K562 (cell line): Measurements from ENCODE around the gene SYT17. TPM values are rescaled to one million over a fixed set of nuclear protein-coding genes. Genes with fewer than 3 reads are reported as not detected.

Experiments used
- ATAC-seq: fragments of 200-7000 bp; cut with Tn5 transposase; 3 replicates; pipeline ENCODE4 v1.9.1; 2020; ENCODE audit warnings: moderate library complexity
- BruUV-seq: library from RNA; stranded (reverse); fragments of 400-500 nt; replicated peaks from 2 replicates; lab custom pipeline; 2021; lab: Mats Ljungman, UMichigan
- CTCF ChIA-PET: fragments of 300-600 bp; formaldehyde crosslinking; extraction: SDS; loops from one replicate; lab custom pipeline; 2021; ENCODE audit warnings: low intra/inter-chr PET ratio; lab: Yijun Ruan, JAX
- POLR2A ChIA-PET: fragments of 300-600, 350-650 bp; sonication (Branson Sonifier 250); formaldehyde crosslinking; extraction: SDS; loops from one replicate; lab custom pipeline; 2021; ENCODE audit warnings: antibody characterized with exemption, inconsistent platforms; lab: Yijun Ruan, JAX
- DNase-seq, 4 experiments: peaks; one replicate each; pipeline versions ENCODE4 v3.0.0 to v3.0.0-alpha.2; 2011 to 2018; ENCODE audit warnings: low spot score in 3 of 4, mixed read lengths in 3 of 4; ENCODE audit errors: extremely low read depth in 1 of 4
- FAIRE-seq: peaks from 2 replicates; lab custom pipeline; 2011; peaks lifted over from hg19 to GRCh38; lab: Jason Lieb, UNC
- H2AFZ ChIP-seq: 2 replicates; pipeline ENCODE4 v1.6.0; 2011; ENCODE audit warnings: low read depth, low read length, control low read depth, inconsistent platforms
- H3K27ac ChIP-seq: fragments of 200-600 bp; 3 replicates; pipeline ENCODE4 v1.8.0; 2011; ENCODE audit warnings: low read depth, mild to moderate bottlenecking, control low read depth, inconsistent platforms, low read length, moderate library complexity, mixed read lengths; ENCODE audit errors: extremely low read depth
- H3K27me3 ChIP-seq, 2 experiments: fragments of 300-600 bp in 1 of 2; 2 replicates in 1 of 2; 3 replicates in 1 of 2; pipeline versions ENCODE4 v1.6.0 to v1.8.0; 2011; ENCODE audit warnings: inconsistent platforms in 2 of 2, low read length in 2 of 2, mild to moderate bottlenecking in 1 of 2, mixed read lengths in 1 of 2, moderate library complexity in 1 of 2; ENCODE audit not compliant: control insufficient read depth in 2 of 2, insufficient read depth in 2 of 2
- H3K36me3 ChIP-seq: fragments of 300-600 bp; 3 replicates; pipeline ENCODE4 v1.8.0; 2011; ENCODE audit warnings: mild to moderate bottlenecking, low read length, inconsistent platforms; ENCODE audit not compliant: control insufficient read depth, insufficient read depth
- H3K4me1 ChIP-seq, 2 experiments: fragments of 200-600 bp in 1 of 2; replicated peaks in 1 of 2; 2 replicates in 1 of 2; 3 replicates in 1 of 2; pipeline versions ENCODE4 v1.5.1 to v1.8.0; 2011; ENCODE audit warnings: inconsistent platforms in 2 of 2, low read length in 2 of 2, mild to moderate bottlenecking in 1 of 2, mixed read lengths in 1 of 2, moderate library complexity in 1 of 2; ENCODE audit not compliant: control insufficient read depth in 2 of 2, insufficient read depth in 2 of 2
- H3K4me2 ChIP-seq: 2 replicates; pipeline ENCODE4 v1.6.1; 2011; ENCODE audit warnings: low read length, control low read depth, inconsistent platforms, mixed read lengths; ENCODE audit not compliant: insufficient read depth
- H3K4me3 ChIP-seq: fragments of 200-600 bp; sonication (generic), shearing (Covaris generic); 2 replicates; pipeline ENCODE4 v1.5.1; 2016; ENCODE audit warnings: control low read depth, inconsistent platforms
- H3K79me2 ChIP-seq: fragments of 200-600 bp; 3 replicates; pipeline ENCODE4 v1.8.0; 2011; ENCODE audit warnings: low read length, inconsistent platforms; ENCODE audit not compliant: control insufficient read depth, insufficient read depth
- H3K9ac ChIP-seq, 2 experiments: 2 replicates each; pipeline versions ENCODE4 v1.6.0 to v1.6.1; 2011; ENCODE audit warnings: low read depth in 2 of 2, low read length in 2 of 2, control low read depth in 1 of 2, inconsistent platforms in 1 of 2, mild to moderate bottlenecking in 1 of 2, mixed read lengths in 1 of 2; ENCODE audit not compliant: insufficient read depth in 1 of 2
- H3K9me1 ChIP-seq: one replicate; pipeline ENCODE4 v1.6.0; 2011; ENCODE audit warnings: inconsistent platforms, mild to moderate bottlenecking, low read length, moderate library complexity; ENCODE audit not compliant: control insufficient read depth, insufficient read depth
- H3K9me3 ChIP-seq: replicated peaks from 2 replicates; pipeline ENCODE4 v1.5.1; 2011; ENCODE audit warnings: low read depth, low read length, inconsistent platforms; ENCODE audit not compliant: control insufficient read depth, insufficient read depth
- H4K20me1 ChIP-seq: replicated peaks from 2 replicates; pipeline ENCODE4 v1.6.1; 2011; ENCODE audit warnings: low read length, inconsistent platforms, mixed read lengths; ENCODE audit not compliant: control insufficient read depth, insufficient read depth
- BRD4 ChIP-seq: fragments of 200-600 bp; sonication (generic); IDR thresholded peaks from 2 replicates; pipeline ENCODE4 v1.6.1; 2017; ENCODE audit warnings: inconsistent platforms
- ELF2 ChIP-seq: fragments of 250-450 bp; sonication (Bioruptor Pico); IDR thresholded peaks from 2 replicates; pipeline ENCODE4 v1.5.0; 2021; ENCODE audit warnings: mild to moderate bottlenecking
- HDAC3 ChIP-seq: fragments of 450-650 bp; IDR thresholded peaks from 2 replicates; pipeline ENCODE4 v1.6.1; 2018; ENCODE audit warnings: borderline replicate concordance, mild to moderate bottlenecking, moderate library complexity; ENCODE audit not compliant: partially characterized antibody
- POLR2AphosphoS5 ChIP-seq: IDR thresholded peaks from 2 replicates; pipeline ENCODE4 v1.6.1; 2011; ENCODE audit warnings: mild to moderate bottlenecking, low read depth, low read length, moderate library complexity; ENCODE audit not compliant: control insufficient read depth, insufficient read depth
- TGIF2 ChIP-seq: sonication (generic); formaldehyde crosslinking; IDR thresholded peaks from 2 replicates; pipeline ENCODE4 v1.8.1; 2022; ENCODE audit warnings: mild to moderate bottlenecking, missing genetic modification reagents, moderate library complexity
- ZNF695 ChIP-seq: fragments of 450-650 bp; formaldehyde crosslinking; IDR thresholded peaks from 2 replicates; pipeline ENCODE4 v1.4.0; 2020; ENCODE audit warnings: mild to moderate bottlenecking, moderate library complexity
- ZNF699 ChIP-seq: fragments of 250-450 bp; sonication (Bioruptor Pico); IDR thresholded peaks from 2 replicates; pipeline ENCODE4 v1.8.0; 2021; ENCODE audit warnings: mild to moderate bottlenecking, moderate library complexity; ENCODE audit not compliant: insufficient replicate concordance
- WGBS: fragments of 100-300 bp; shearing (Covaris generic); methylation state at CpG from one replicate; pipeline ENCODE4 v1.1.6; 2016; ENCODE audit warnings: low coverage, mixed read lengths; ENCODE audit not compliant: insufficient coverage; ENCODE audit errors: missing lambda C conversion rate; 5-methylcytosine and 5-hydroxymethylcytosine counted together
- in situ Hi-C: fragments of 300-500 bp; cut with MboI; formaldehyde crosslinking; loops from 4 replicates; pipeline ENCODE4 v1.15.0; 2018; ENCODE audit warnings: inconsistent platforms, mixed read lengths
- intact Hi-C: fragments of 100-400 bp; cut with micrococcal nuclease; formaldehyde crosslinking; loops from 2 replicates; pipeline ENCODE4 v1.14.2; 2022
- polyA plus RNA-seq, 8 experiments: library from polyadenylated mRNA; depleted of rRNA in 4 of 8; stranded (reverse) in 5 of 8; unstranded in 3 of 8; fragments of >200 nt; fragmentation: Nextera tagmentation in 2 of 8; fragmentation: Illumina TruSeq in 1 of 8; extraction: Ambion mirVana in 2 of 8; extraction: Trizol in 1 of 8; gene quantifications; 2 replicates each; pipeline versions ENCODE4 v1.2.1 to v1.2.3, GENCODE V29; 2011 to 2014; ENCODE audit warnings: inconsistent platforms in 1 of 8, missing spikeins in 1 of 8
- total RNA-seq, 7 experiments: library from RNA; depleted of rRNA in 6 of 7; stranded (reverse); fragments of >200 nt in 6 of 7; fragmentation: Illumina TruSeq in 2 of 7; extraction: Trizol in 2 of 7; gene quantifications; 2 replicates each; pipeline versions ENCODE4 v1.2.1 to v1.2.3, GENCODE V29; 2011 to 2021; ENCODE audit warnings: low replicate concordance in 1 of 7
- TF ChIP-seq, protein P1 (sequence below): fragments of 250-450 bp; sonication (Bioruptor Pico); IDR thresholded peaks from 2 replicates; pipeline ENCODE4 v1.8.0; 2021; ENCODE audit warnings: mild to moderate bottlenecking, moderate library complexity
- TF ChIP-seq, protein P2 (sequence below): fragments of 250-450 bp; sonication (Bioruptor Pico); IDR thresholded peaks from 2 replicates; pipeline ENCODE4 v1.8.0; 2021; ENCODE audit warnings: moderate library complexity, mild to moderate bottlenecking, inconsistent platforms
- TF ChIP-seq, protein P3 (sequence below): sonication (generic); formaldehyde crosslinking; IDR thresholded peaks from 2 replicates; pipeline ENCODE4 v1.8.1; 2023; ENCODE audit warnings: mild to moderate bottlenecking, missing genetic modification reagents

Gene SYT17
- total and polyA plus RNA-seq, 9 of the 15 experiments (the other 6 are each of a cell fraction or from before 2014, with no cell fraction given), result not detected

DNA sequence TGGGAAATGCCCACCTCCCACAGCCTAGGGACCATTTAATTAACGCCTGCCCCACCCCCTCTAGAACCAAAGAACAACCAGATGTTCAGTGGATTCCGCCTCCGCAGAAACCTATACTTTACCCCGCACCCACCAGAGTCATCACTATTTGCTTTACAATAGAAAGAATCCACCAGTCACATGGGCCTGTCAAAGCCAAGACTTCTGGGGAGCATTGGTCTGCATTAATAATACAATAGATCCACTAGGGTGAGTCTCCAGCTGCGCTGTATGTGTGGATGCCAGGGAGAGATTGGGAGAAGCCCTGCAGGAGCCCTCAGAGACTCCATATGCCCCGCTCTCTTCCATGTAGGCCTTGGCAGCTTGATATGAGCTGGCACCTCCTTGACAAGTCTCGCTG lies 148.8 kb downstream of the SYT17 start:
- Histone ChIP-seq H2AFZ (no peak overlapping the region), H3K36me3 (no peaks in the 10 kb centered on the region), H3K4me1 (no peaks in the 10 kb centered on the region), H3K4me3 (no peak overlapping the region), H3K27ac (no peak overlapping the region), H3K9me3 (no peaks in the 10 kb centered on the region), H3K79me2 (no peaks in the 10 kb centered on the region), H3K27me3 (peaks cover 0 to 6% of the 10 kb centered on the region in 2 experiments; a peak in 2 of 5 replicates), H3K9ac (no peak overlapping the region), H3K4me2 (no peak overlapping the region), H3K9me1 (no peaks in the 10 kb centered on the region), H4K20me1 (no peaks in the 10 kb centered on the region)
- intact Hi-C loops, result no loop called here
- BruUV-seq, result no TSS peak
- no peak for FAIRE-seq
- 0% methylated on average over 7 of the region's 7 CpGs for WGBS
- no peak for TF ChIP-seq TGIF2 (CRISPR knock-in tag)
- TF ChIP-seq, protein P1, sequence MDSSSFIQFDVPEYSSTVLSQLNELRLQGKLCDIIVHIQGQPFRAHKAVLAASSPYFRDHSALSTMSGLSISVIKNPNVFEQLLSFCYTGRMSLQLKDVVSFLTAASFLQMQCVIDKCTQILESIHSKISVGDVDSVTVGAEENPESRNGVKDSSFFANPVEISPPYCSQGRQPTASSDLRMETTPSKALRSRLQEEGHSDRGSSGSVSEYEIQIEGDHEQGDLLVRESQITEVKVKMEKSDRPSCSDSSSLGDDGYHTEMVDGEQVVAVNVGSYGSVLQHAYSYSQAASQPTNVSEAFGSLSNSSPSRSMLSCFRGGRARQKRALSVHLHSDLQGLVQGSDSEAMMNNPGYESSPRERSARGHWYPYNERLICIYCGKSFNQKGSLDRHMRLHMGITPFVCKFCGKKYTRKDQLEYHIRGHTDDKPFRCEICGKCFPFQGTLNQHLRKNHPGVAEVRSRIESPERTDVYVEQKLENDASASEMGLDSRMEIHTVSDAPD (CRISPR knock-in tag), result no peak
- TF ChIP-seq, protein P2, sequence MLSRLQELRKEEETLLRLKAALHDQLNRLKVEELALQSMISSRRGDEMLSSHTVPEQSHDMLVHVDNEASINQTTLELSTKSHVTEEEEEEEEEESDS (CRISPR knock-in tag), result no peak
- no peak for TF ChIP-seq ELF2 (CRISPR knock-in tag)
- TF ChIP-seq BRD4, result no peak
- no peak for TF ChIP-seq ZNF699 (CRISPR knock-in tag)
- no peak for TF ChIP-seq POLR2AphosphoS5
- TF ChIP-seq HDAC3, result no peak
- TF ChIP-seq, protein P3, sequence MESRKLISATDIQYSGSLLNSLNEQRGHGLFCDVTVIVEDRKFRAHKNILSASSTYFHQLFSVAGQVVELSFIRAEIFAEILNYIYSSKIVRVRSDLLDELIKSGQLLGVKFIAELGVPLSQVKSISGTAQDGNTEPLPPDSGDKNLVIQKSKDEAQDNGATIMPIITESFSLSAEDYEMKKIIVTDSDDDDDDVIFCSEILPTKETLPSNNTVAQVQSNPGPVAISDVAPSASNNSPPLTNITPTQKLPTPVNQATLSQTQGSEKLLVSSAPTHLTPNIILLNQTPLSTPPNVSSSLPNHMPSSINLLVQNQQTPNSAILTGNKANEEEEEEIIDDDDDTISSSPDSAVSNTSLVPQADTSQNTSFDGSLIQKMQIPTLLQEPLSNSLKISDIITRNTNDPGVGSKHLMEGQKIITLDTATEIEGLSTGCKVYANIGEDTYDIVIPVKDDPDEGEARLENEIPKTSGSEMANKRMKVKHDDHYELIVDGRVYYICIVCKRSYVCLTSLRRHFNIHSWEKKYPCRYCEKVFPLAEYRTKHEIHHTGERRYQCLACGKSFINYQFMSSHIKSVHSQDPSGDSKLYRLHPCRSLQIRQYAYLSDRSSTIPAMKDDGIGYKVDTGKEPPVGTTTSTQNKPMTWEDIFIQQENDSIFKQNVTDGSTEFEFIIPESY (CRISPR knock-in tag), result no peak
- TF ChIP-seq ZNF695 (CRISPR knock-in tag), result no peak
- POLR2A ChIA-PET, result no interaction called here
- no peak for ATAC-seq
- in situ Hi-C loops, result no loop called here
- CTCF ChIA-PET, result no interaction called here
- DNase-seq, result no peak

Other genes with a start within 250 kb of the SYT17 start
- gene SMG1, start 241.8 kb upstream of the SYT17 start, total RNA-seq (2014; rRNA removed), result 23.2 and 23.5 TPM in 2 replicates
- 37.6 and 43.3 TPM in 2 replicates for gene SMG1, start 241.8 kb upstream of the SYT17 start, total RNA-seq (2014; rRNA removed; fragmentation: Illumina TruSeq; extraction: Trizol)
- gene SMG1, start 241.8 kb upstream of the SYT17 start, total RNA-seq (2015; rRNA removed; fragmentation: Illumina TruSeq; extraction: Trizol), result 35.2 and 35.4 TPM in 2 replicates
- gene SMG1, start 241.8 kb upstream of the SYT17 start, total RNA-seq (2021), result 54.8 and 59.4 TPM in 2 replicates
- gene SMG1, start 241.8 kb upstream of the SYT17 start, polyA plus RNA-seq (2011; rRNA removed), result 30.9 and 41.1 TPM in 2 replicates
- gene SMG1, start 241.8 kb upstream of the SYT17 start, polyA plus RNA-seq (2014; fragmentation: Illumina TruSeq; extraction: Trizol), result 28.3 and 32.0 TPM in 2 replicates
- 1 to 10 TPM; 3.4 to 3.7 TPM for gene SMG1, start 241.8 kb upstream of the SYT17 start, polyA plus RNA-seq (2014; fragmentation: Nextera tagmentation; extraction: Ambion mirVana)
- gene SMG1, start 241.8 kb upstream of the SYT17 start, polyA plus RNA-seq (2014; rRNA removed), result 24.1 and 24.4 TPM in 2 replicates
- 0.77 and 2.0 TPM in 2 replicates for gene TMC7, start 184.3 kb upstream of the SYT17 start, total RNA-seq (2014; rRNA removed)
- 1.7 and 1.9 TPM in 2 replicates for gene TMC7, start 184.3 kb upstream of the SYT17 start, total RNA-seq (2014; rRNA removed; fragmentation: Illumina TruSeq; extraction: Trizol)
- 0.57 and 0.76 TPM in 2 replicates for gene TMC7, start 184.3 kb upstream of the SYT17 start, total RNA-seq (2015; rRNA removed; fragmentation: Illumina TruSeq; extraction: Trizol)
- gene TMC7, start 184.3 kb upstream of the SYT17 start, total RNA-seq (2021), result 1.5 TPM in 2 replicates
- 0.85 and 1.8 TPM in 2 replicates for gene TMC7, start 184.3 kb upstream of the SYT17 start, polyA plus RNA-seq (2011; rRNA removed)
- gene TMC7, start 184.3 kb upstream of the SYT17 start, polyA plus RNA-seq (2014; fragmentation: Illumina TruSeq; extraction: Trizol), result 1.8 and 2.0 TPM in 2 replicates
- gene TMC7, start 184.3 kb upstream of the SYT17 start, polyA plus RNA-seq (2014; fragmentation: Nextera tagmentation; extraction: Ambion mirVana), result under 1 TPM; 0.08 to 0.32 TPM
- 1.5 and 1.8 TPM in 2 replicates for gene TMC7, start 184.3 kb upstream of the SYT17 start, polyA plus RNA-seq (2014; rRNA removed)
- 22.1 and 23.3 TPM in 2 replicates for gene COQ7, start 100.6 kb upstream of the SYT17 start, total RNA-seq (2014; rRNA removed)
- 11.2 and 13.0 TPM in 2 replicates for gene COQ7, start 100.6 kb upstream of the SYT17 start, total RNA-seq (2014; rRNA removed; fragmentation: Illumina TruSeq; extraction: Trizol)
- 12.2 and 13.0 TPM in 2 replicates for gene COQ7, start 100.6 kb upstream of the SYT17 start, total RNA-seq (2015; rRNA removed; fragmentation: Illumina TruSeq; extraction: Trizol)
- 22.5 and 23.4 TPM in 2 replicates for gene COQ7, start 100.6 kb upstream of the SYT17 start, total RNA-seq (2021)
- 12.2 and 15.2 TPM in 2 replicates for gene COQ7, start 100.6 kb upstream of the SYT17 start, polyA plus RNA-seq (2011; rRNA removed)
- gene COQ7, start 100.6 kb upstream of the SYT17 start, polyA plus RNA-seq (2014; fragmentation: Illumina TruSeq; extraction: Trizol), result 19.6 and 24.0 TPM in 2 replicates
- 1 to 10 TPM; 2.3 to 3.5 TPM for gene COQ7, start 100.6 kb upstream of the SYT17 start, polyA plus RNA-seq (2014; fragmentation: Nextera tagmentation; extraction: Ambion mirVana)
- gene COQ7, start 100.6 kb upstream of the SYT17 start, polyA plus RNA-seq (2014; rRNA removed), result 26.1 and 33.4 TPM in 2 replicates
- gene ITPRIPL2, start 54.3 kb upstream of the SYT17 start, total RNA-seq (2014; rRNA removed), result 0.64 and 1.4 TPM in 2 replicates
- 0.76 and 0.80 TPM in 2 replicates for gene ITPRIPL2, start 54.3 kb upstream of the SYT17 start, total RNA-seq (2014; rRNA removed; fragmentation: Illumina TruSeq; extraction: Trizol)
- gene ITPRIPL2, start 54.3 kb upstream of the SYT17 start, total RNA-seq (2015; rRNA removed; fragmentation: Illumina TruSeq; extraction: Trizol), result 0.58 and 0.75 TPM in 2 replicates
- gene ITPRIPL2, start 54.3 kb upstream of the SYT17 start, total RNA-seq (2021), result 2.1 and 2.2 TPM in 2 replicates
- gene ITPRIPL2, start 54.3 kb upstream of the SYT17 start, polyA plus RNA-seq (2011; rRNA removed), result 0.65 and 0.77 TPM in 2 replicates
- 0.48 and 0.54 TPM in 2 replicates for gene ITPRIPL2, start 54.3 kb upstream of the SYT17 start, polyA plus RNA-seq (2014; fragmentation: Illumina TruSeq; extraction: Trizol)
- gene ITPRIPL2, start 54.3 kb upstream of the SYT17 start, polyA plus RNA-seq (2014; fragmentation: Nextera tagmentation; extraction: Ambion mirVana), result under 1 TPM; 0.04 to 0.11 TPM
- 0.45 and 1.3 TPM in 2 replicates for gene ITPRIPL2, start 54.3 kb upstream of the SYT17 start, polyA plus RNA-seq (2014; rRNA removed)
- gene CLEC19A, start 117.5 kb downstream of the SYT17 start, total RNA-seq (2014; rRNA removed), result not detected in 2 replicates
- not detected in 2 replicates for gene CLEC19A, start 117.5 kb downstream of the SYT17 start, total RNA-seq (2014; rRNA removed; fragmentation: Illumina TruSeq; extraction: Trizol)
- not detected in 2 replicates for gene CLEC19A, start 117.5 kb downstream of the SYT17 start, total RNA-seq (2015; rRNA removed; fragmentation: Illumina TruSeq; extraction: Trizol)
- not detected in 2 replicates for gene CLEC19A, start 117.5 kb downstream of the SYT17 start, total RNA-seq (2021)
- gene CLEC19A, start 117.5 kb downstream of the SYT17 start, polyA plus RNA-seq (2011; rRNA removed), result not detected in 2 replicates
- gene CLEC19A, start 117.5 kb downstream of the SYT17 start, polyA plus RNA-seq (2014; fragmentation: Illumina TruSeq; extraction: Trizol), result not detected in 2 replicates
- gene CLEC19A, start 117.5 kb downstream of the SYT17 start, polyA plus RNA-seq (2014; fragmentation: Nextera tagmentation; extraction: Ambion mirVana), result not detected
- not detected in 2 replicates for gene CLEC19A, start 117.5 kb downstream of the SYT17 start, polyA plus RNA-seq (2014; rRNA removed)
- gene TMC5, start 249.6 kb downstream of the SYT17 start, total RNA-seq (2014; rRNA removed), result 0.94 and 1.8 TPM in 2 replicates
- gene TMC5, start 249.6 kb downstream of the SYT17 start, total RNA-seq (2014; rRNA removed; fragmentation: Illumina TruSeq; extraction: Trizol), result 2.3 and 2.5 TPM in 2 replicates
- 0.83 and 1.1 TPM in 2 replicates for gene TMC5, start 249.6 kb downstream of the SYT17 start, total RNA-seq (2015; rRNA removed; fragmentation: Illumina TruSeq; extraction: Trizol)
- 1.3 and 2.7 TPM in 2 replicates for gene TMC5, start 249.6 kb downstream of the SYT17 start, total RNA-seq (2021)
- gene TMC5, start 249.6 kb downstream of the SYT17 start, polyA plus RNA-seq (2011; rRNA removed), result 2.4 and 2.6 TPM in 2 replicates
- gene TMC5, start 249.6 kb downstream of the SYT17 start, polyA plus RNA-seq (2014; fragmentation: Illumina TruSeq; extraction: Trizol), result 1.7 and 2.3 TPM in 2 replicates
- gene TMC5, start 249.6 kb downstream of the SYT17 start, polyA plus RNA-seq (2014; fragmentation: Nextera tagmentation; extraction: Ambion mirVana), result 1 to 10 TPM; 1.5 to 1.6 TPM
- 1.6 and 2.2 TPM in 2 replicates for gene TMC5, start 249.6 kb downstream of the SYT17 start, polyA plus RNA-seq (2014; rRNA removed)